ENCODE measurements around the gene ERBB4.

GRCh38 chr2:212271583-212271982 lies 267.0 kb downstream of the ERBB4 start:
- TF ChIP-seq POLR2A (IDR thresholded peaks at IDR 0.05), result no peak
- no peak for TF ChIP-seq CTCF (IDR thresholded peaks at IDR 0.05)

All from prostate gland (tissue), 2 donors.